GM21526 (cell line): ENCODE data around the gene PLXNA4.

ENCODE experiments used
- ATAC-seq: cut with Tn5 transposase; IDR thresholded peaks from one replicate; pipeline ENCODE4 v1.9.1; 2021; ENCODE audit warnings: moderate library complexity; ENCODE audit not compliant: unreplicated experiment, low FRiP score

PLXNA4 gene

GRCh38 chr7:132450696-132451095, 125.6 kb downstream of the PLXNA4 start:
- ATAC-seq: no peak

GRCh38 chr7:132450188-132450587, 126.1 kb downstream of the PLXNA4 start:
- ATAC-seq: no peak

- no peak for ATAC-seq
These were observed 129.5 kb downstream of the PLXNA4 start for GRCh38 chr7:132446666-132447278.

- no peak for ATAC-seq
These were observed 130.0 kb downstream of the PLXNA4 start for GRCh38 chr7:132446260-132446659.

- no peak for ATAC-seq
These were observed 132.3 kb downstream of the PLXNA4 start for GRCh38 chr7:132443761-132444520.

GRCh38 chr7:132441935-132442334, 134.3 kb downstream of the PLXNA4 start:
- ATAC-seq: no peak

GRCh38 chr7:132440151-132440550, 136.1 kb downstream of the PLXNA4 start:
- no peak for ATAC-seq

- no peak for ATAC-seq
These were observed 137.3 kb downstream of the PLXNA4 start for GRCh38 chr7:132438926-132439325.

GRCh38 chr7:132437730-132438129, 138.5 kb downstream of the PLXNA4 start:
- ATAC-seq: no peak

- no peak for ATAC-seq
These were observed 140.1 kb downstream of the PLXNA4 start for GRCh38 chr7:132436121-132436520.

- no peak for ATAC-seq
These were observed 141.0 kb downstream of the PLXNA4 start for GRCh38 chr7:132435016-132435990.

GRCh38 chr7:132434041-132434440, 142.2 kb downstream of the PLXNA4 start:
- ATAC-seq: no peak

GRCh38 chr7:132433301-132433700, 143.0 kb downstream of the PLXNA4 start:
- no peak for ATAC-seq

- no peak for ATAC-seq
These were observed 145.1 kb downstream of the PLXNA4 start for GRCh38 chr7:132430861-132431822.

- no peak for ATAC-seq
These were observed 146.0 kb downstream of the PLXNA4 start for GRCh38 chr7:132430041-132430855.

GRCh38 chr7:132429181-132429580, 147.1 kb downstream of the PLXNA4 start:
- no peak for ATAC-seq

- ATAC-seq: no peak
These were observed 147.9 kb downstream of the PLXNA4 start for GRCh38 chr7:132428247-132428919.

- no peak for ATAC-seq
These were observed 150.3 kb downstream of the PLXNA4 start for GRCh38 chr7:132425942-132426341.
